SK-N-SH (cell line): ENCODE measurements around the gene PSMD2. TPM values are rescaled to one million over a fixed set of nuclear protein-coding genes. Genes with fewer than 3 reads are reported as not detected.

Experiments used
- CTCF ChIA-PET: fragments of 300-600, 350-600 bp; formaldehyde crosslinking; extraction: SDS; loops from one replicate; lab custom pipeline; 2021; lab: Yijun Ruan, JAX
- POLR2A ChIA-PET: fragments of 350-600 bp; sonication (Branson Sonifier 250); formaldehyde crosslinking; extraction: SDS; loops from one replicate; lab custom pipeline; 2020; ENCODE audit warnings: antibody characterized with exemption, inconsistent platforms; lab: Yijun Ruan, JAX
- DNase-seq: peaks from one replicate; pipeline ENCODE4 v3.0.0; 2012
- H2AFZ ChIP-seq: fragments of 200-600 bp; sonication (generic); 2 replicates; pipeline ENCODE4 v1.8.1; 2016; ENCODE audit warnings: antibody characterized with exemption, mild to moderate bottlenecking, low read depth
- H3F3A ChIP-seq: fragments of 200-600 bp; sonication (generic); replicated peaks from 2 replicates; pipeline ENCODE3; 2016; ENCODE audit warnings: antibody characterized with exemption, mild to moderate bottlenecking; ENCODE audit not compliant: insufficient read depth
- H3K27ac ChIP-seq, 2 experiments: fragments of 200-500 bp in 1 of 2; fragments of 200-600 bp in 1 of 2; sonication (Bioruptor generic) in 1 of 2; sonication (generic), shearing (Covaris generic) in 1 of 2; 2 replicates each; pipeline versions ENCODE4 v1.5.1 to v1.6.1; 2014 to 2016; ENCODE audit warnings: low read depth in 2 of 2, inconsistent platforms in 1 of 2, low read length in 1 of 2, mild to moderate bottlenecking in 1 of 2, mixed read lengths in 1 of 2
- H3K27me3 ChIP-seq: fragments of 200-600 bp; sonication (generic), shearing (Covaris generic); 2 replicates; pipeline ENCODE4 v1.6.1; 2016; ENCODE audit warnings: mixed run types; ENCODE audit not compliant: insufficient read depth
- H3K36me3 ChIP-seq, 2 experiments: fragments of 200-500 bp in 1 of 2; fragments of 200-600 bp in 1 of 2; sonication (Bioruptor generic) in 1 of 2; sonication (generic) in 1 of 2; replicated peaks in 1 of 2; 2 replicates each; pipeline versions ENCODE3 to v1.5.1; 2014 to 2016; ENCODE audit warnings: low read length in 1 of 2, mild to moderate bottlenecking in 1 of 2; ENCODE audit not compliant: insufficient read depth in 2 of 2, control insufficient read depth in 1 of 2
- H3K4me1 ChIP-seq, 2 experiments: fragments of 200-500 bp in 1 of 2; fragments of 200-600 bp in 1 of 2; sonication (Bioruptor generic) in 1 of 2; sonication (generic), shearing (Covaris generic) in 1 of 2; 2 replicates each; pipeline versions ENCODE4 v1.5.1 to v1.6.1; 2014 to 2016; ENCODE audit warnings: low read depth in 1 of 2, low read length in 1 of 2, mixed run types in 1 of 2; ENCODE audit not compliant: insufficient read depth in 2 of 2, control insufficient read depth in 1 of 2
- H3K4me2 ChIP-seq: fragments of 200-600 bp; sonication (generic), shearing (Covaris generic); 2 replicates; pipeline ENCODE4 v1.6.1; 2017; ENCODE audit warnings: mixed run types
- H3K4me3 ChIP-seq, 2 experiments: fragments of 200-500 bp in 1 of 2; fragments of 200-600 bp in 1 of 2; sonication (Bioruptor generic) in 1 of 2; sonication (generic), shearing (Covaris generic) in 1 of 2; 2 replicates each; pipeline versions ENCODE4 v1.5.1 to v1.8.1; 2014 to 2016; ENCODE audit warnings: low read depth in 2 of 2, inconsistent platforms in 1 of 2, low read length in 1 of 2, mild to moderate bottlenecking in 1 of 2, mixed read lengths in 1 of 2, moderate library complexity in 1 of 2
- H3K79me2 ChIP-seq: fragments of 200-600 bp; sonication (generic); 2 replicates; pipeline ENCODE4 v1.8.1; 2017; ENCODE audit warnings: mild to moderate bottlenecking; ENCODE audit not compliant: insufficient read depth
- H3K9ac ChIP-seq: fragments of 200-600 bp; sonication (generic); 2 replicates; pipeline ENCODE4 v1.6.1; 2017; ENCODE audit warnings: mixed run types
- H3K9me2 ChIP-seq: fragments of 200-600 bp; sonication (generic); 2 replicates; pipeline ENCODE4 v1.6.1; 2017; ENCODE audit warnings: mixed run types
- H3K9me3 ChIP-seq: fragments of 200-600 bp; sonication (generic); 2 replicates; pipeline ENCODE4 v1.6.1; 2017; ENCODE audit warnings: mixed run types, mild to moderate bottlenecking, moderate library complexity
- H4K20me1 ChIP-seq: fragments of 200-600 bp; sonication (generic); 2 replicates; pipeline ENCODE4 v1.6.1; 2017; ENCODE audit warnings: mild to moderate bottlenecking, mixed run types; ENCODE audit not compliant: insufficient read depth
- CTCF ChIP-seq: fragments of 200-600 bp; sonication (generic); IDR thresholded peaks from 2 replicates; pipeline ENCODE4 v1.6.1; 2017; ENCODE audit warnings: antibody characterized with exemption, mild to moderate bottlenecking, moderate library complexity
- ELF1 ChIP-seq: IDR thresholded peaks from 2 replicates; pipeline ENCODE4 v1.4.0; 2012
- EZH2phosphoT487 ChIP-seq: fragments of 200-600 bp; sonication (generic); IDR thresholded peaks from 2 replicates; pipeline ENCODE4 v1.6.1; 2017; ENCODE audit warnings: low read depth, mixed run types, mild to moderate bottlenecking, antibody characterized with exemption, moderate library complexity, borderline replicate concordance
- FOXJ3 ChIP-seq: sonication (generic); formaldehyde crosslinking; IDR thresholded peaks from 2 replicates; pipeline ENCODE4 v1.5.1; 2020; ENCODE audit warnings: mild to moderate bottlenecking, missing genetic modification reagents
- IRF3 ChIP-seq: fragments of 150-350 bp; IDR thresholded peaks from 2 replicates; pipeline ENCODE4 v1.6.1; 2016; ENCODE audit warnings: mild to moderate bottlenecking, low read depth, low read length
- JUND ChIP-seq: IDR thresholded peaks from 2 replicates; pipeline ENCODE4 v1.4.0; 2012
- MEF2A ChIP-seq: IDR thresholded peaks from 2 replicates; pipeline ENCODE4 v1.4.0; 2012; ENCODE audit warnings: low read depth, borderline replicate concordance
- NFIC ChIP-seq: IDR thresholded peaks from 2 replicates; pipeline ENCODE4 v1.4.0; 2012; ENCODE audit warnings: borderline replicate concordance
- PBX3 ChIP-seq: IDR thresholded peaks from 2 replicates; pipeline ENCODE4; 2012
- POLR2AphosphoS5 ChIP-seq: IDR thresholded peaks from 2 replicates; pipeline ENCODE4 v1.6.1; 2012; ENCODE audit warnings: low read depth, low read length
- RAD21 ChIP-seq: IDR thresholded peaks from 2 replicates; pipeline ENCODE4 v1.6.1; 2012; ENCODE audit warnings: mild to moderate bottlenecking, low read length
- RCOR1 ChIP-seq: fragments of 150-350 bp; IDR thresholded peaks from 2 replicates; pipeline ENCODE4 v1.6.1; 2017; ENCODE audit warnings: antibody characterized with exemption, low read length
- RXRA ChIP-seq: IDR thresholded peaks from 2 replicates; pipeline ENCODE4 v1.4.0; 2012; ENCODE audit warnings: low read depth, mild to moderate bottlenecking, borderline replicate concordance
- SMC3 ChIP-seq: IDR thresholded peaks from 2 replicates; pipeline ENCODE4 v1.6.1; 2012; ENCODE audit warnings: low read depth, low read length, improper control_type of control experiment
- TAF1 ChIP-seq: IDR thresholded peaks from 2 replicates; pipeline ENCODE4 v1.6.1; 2012; ENCODE audit warnings: low read depth, mild to moderate bottlenecking, low read length, moderate library complexity, borderline replicate concordance
- TCF12 ChIP-seq: IDR thresholded peaks from 2 replicates; pipeline ENCODE4 v1.4.0; 2012
- USF2 ChIP-seq: fragments of 150-350 bp; IDR thresholded peaks from 2 replicates; pipeline ENCODE4 v1.6.1; 2017; ENCODE audit warnings: antibody characterized with exemption, low read length, low read depth, borderline replicate concordance
- YY1 ChIP-seq: IDR thresholded peaks from 2 replicates; pipeline ENCODE4 v1.4.0; 2012; ENCODE audit warnings: low read depth, mild to moderate bottlenecking
- ZBTB33 ChIP-seq: IDR thresholded peaks from 2 replicates; pipeline ENCODE4 v1.4.0; 2012; ENCODE audit warnings: low read depth, borderline replicate concordance
- WGBS: methylation state at CpG from one replicate; pipeline ENCODE4 v1.1.6; 2017; ENCODE audit warnings: low lambda C conversion rate; 5-methylcytosine and 5-hydroxymethylcytosine counted together
- polyA plus RNA-seq, 3 experiments: library from polyadenylated mRNA; depleted of rRNA; stranded (reverse); fragments of >200 nt; gene quantifications; 2 replicates each; pipeline ENCODE4 v1.2.3, GENCODE V29; 2012

Gene PSMD2
- polyA plus RNA-seq, 1 of the 3 experiments (the other 2 are of a cell fraction): 328 TPM

GRCh38 chr3:184306341-184306972 lies 7.4 kb downstream of the PSMD2 start:
- no peak overlapping the region for H2AFZ ChIP-seq
- H3K4me1 ChIP-seq: peaks cover 0 to 3% of the 10 kb centered on the region in 2 experiments; a peak in 1 of 4 replicates
- no peak overlapping the region for H3K9ac ChIP-seq
- H3K9me3 ChIP-seq: no peaks in the 10 kb centered on the region
- H3K79me2 ChIP-seq: peaks cover 38% of the 10 kb centered on the region
- H3K27ac ChIP-seq: no peak overlapping the region
- 94% methylated on average over 4 of the region's 4 CpGs for WGBS
- H3K9me2 ChIP-seq: no peaks in the 10 kb centered on the region
- no peak overlapping the region for H3K4me3 ChIP-seq
- H3K4me2 ChIP-seq: no peak overlapping the region
- TF ChIP-seq CTCF: no peak
- TF ChIP-seq EZH2phosphoT487: no peak
- TF ChIP-seq POLR2AphosphoS5: no peak
- TF ChIP-seq MEF2A: no peak
- TF ChIP-seq FOXJ3 (CRISPR knock-in tag): no peak
- no peak for TF ChIP-seq RAD21
- TF ChIP-seq USF2: no peak
- no peak for TF ChIP-seq NFIC
- no peak for TF ChIP-seq JUND
- no peak for TF ChIP-seq TAF1
- no peak for TF ChIP-seq RXRA
- no peak for TF ChIP-seq ELF1
- no peak for TF ChIP-seq YY1
- TF ChIP-seq IRF3: no peak
- TF ChIP-seq RCOR1: no peak
- no peak for TF ChIP-seq SMC3
- no peak for TF ChIP-seq PBX3
- TF ChIP-seq ZBTB33: no peak
- no peak for TF ChIP-seq TCF12
- DNase-seq: no peak
- peaks cover 24% of the 10 kb centered on the region; the same call in 1 of the 2 replicates for H4K20me1 ChIP-seq
- ChIA-PET CTCF (interaction anchor here (0.7 to 1.8 kb wide), 7 partner anchors 15 to 434 kb away, joined by 3 to 4 read pairs (median 3); no protein-coding TSS in a partner anchor), POLR2A (no interaction called here)
- H3K27me3 ChIP-seq: no peaks in the 10 kb centered on the region
- H3K36me3 ChIP-seq: peaks cover 65 to 68% of the 10 kb centered on the region in 2 experiments
- H3F3A ChIP-seq: peaks cover 42% of the 10 kb centered on the region
